Measurements from ENCODE around the gene TRIO.

Gene TRIO

GRCh38 chr5:14107536-14107935 lies 35.6 kb upstream of the TRIO start:
- no peak for ATAC-seq (ENCODE audit: insufficient read depth, low read depth)
- no peak overlapping the region for H3K4me3 ChIP-seq (ENCODE audit: low read depth in 1 of 2, low read length in 2 of 2)
- no peak overlapping the region for H3K4me2 ChIP-seq (ENCODE audit: insufficient read depth, low read length)
- H3K4me1 ChIP-seq (ENCODE audit: insufficient read depth, low read length) = no peaks in the 10 kb centered on the region
- no peak for DNase-seq
- H3K9me3 ChIP-seq (ENCODE audit: insufficient read depth, low read length, severe bottlenecking) = no peaks in the 10 kb centered on the region
- H3K36me3 ChIP-seq (ENCODE audit: insufficient read depth, low read length) = no peaks in the 10 kb centered on the region
- no peaks in the 10 kb centered on the region for H3K79me2 ChIP-seq (ENCODE audit: insufficient read depth, low read length)
- TF ChIP-seq EZH2 (IDR thresholded peaks at IDR 0.05; ENCODE audit: borderline replicate concordance, low read depth, low read length, severe bottlenecking) = no peak
- TF ChIP-seq CTCF (IDR thresholded peaks at IDR 0.05; ENCODE audit: borderline replicate concordance, extremely low read depth, low read length, poor library complexity, severe bottlenecking) = no peak
- H3K9ac ChIP-seq (ENCODE audit: low read depth, low read length) = no peak overlapping the region
- no peaks in the 10 kb centered on the region for H3K27me3 ChIP-seq (ENCODE audit: insufficient read depth, low read length, poor library complexity)
- H2AFZ ChIP-seq (ENCODE audit: low read depth, low read length) = no peak overlapping the region
- H3K27ac ChIP-seq (ENCODE audit: low read length) = no peak overlapping the region
- no peaks in the 10 kb centered on the region for H4K20me1 ChIP-seq (ENCODE audit: insufficient read depth, low read length)

DNA sequence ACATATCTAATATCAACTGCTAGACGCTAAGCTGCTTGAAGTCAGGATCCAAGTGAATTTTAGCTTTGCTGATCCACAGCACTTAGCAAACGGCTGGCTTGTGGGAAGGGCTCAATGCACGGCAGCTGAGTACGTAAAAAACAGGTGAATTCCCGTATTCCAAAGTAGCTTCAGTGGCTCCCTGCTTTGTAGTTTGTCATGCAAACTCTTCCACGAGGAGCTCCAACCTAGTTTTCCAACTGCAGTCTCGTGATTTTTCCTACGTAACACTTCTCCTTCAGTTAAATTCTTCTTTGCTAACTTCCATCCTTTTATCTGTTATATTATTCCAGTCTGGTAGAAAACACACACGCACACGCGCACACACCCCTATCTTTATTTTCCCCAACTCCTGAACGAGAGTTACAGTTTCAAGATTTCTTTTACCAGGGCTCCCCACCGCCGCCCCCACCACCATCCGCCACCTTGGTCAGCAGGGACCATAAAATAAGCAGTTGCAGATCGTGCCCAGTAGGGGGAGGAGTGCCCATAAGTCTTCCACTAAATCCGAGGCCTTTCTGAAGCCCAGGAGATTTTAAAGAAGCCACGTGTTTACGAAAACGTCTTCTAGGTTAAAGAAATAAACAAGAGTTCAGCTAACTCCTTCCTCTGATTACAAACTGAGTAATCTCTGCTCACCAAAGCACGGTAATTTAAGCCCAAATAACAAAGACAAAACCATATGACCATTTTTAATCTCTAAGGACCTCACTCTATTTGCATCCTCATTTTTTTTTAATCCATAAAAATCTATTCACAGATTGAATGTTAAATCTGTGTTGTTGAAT lies 34.8 kb upstream of the TRIO start:
- no peak overlapping the region for H3K9ac ChIP-seq (ENCODE audit: low read depth, low read length)
- no peak overlapping the region for H3K4me3 ChIP-seq (ENCODE audit: low read depth in 1 of 2, low read length in 2 of 2)
- TF ChIP-seq EZH2 (IDR thresholded peaks at IDR 0.05; ENCODE audit: borderline replicate concordance, low read depth, low read length, severe bottlenecking) (no peak), CTCF (IDR thresholded peaks at IDR 0.05; ENCODE audit: borderline replicate concordance, extremely low read depth, low read length, poor library complexity, severe bottlenecking) (peak; percentile 37)
- H3K4me1 ChIP-seq (ENCODE audit: insufficient read depth, low read length) = no peaks in the 10 kb centered on the region
- no peaks in the 10 kb centered on the region for H3K79me2 ChIP-seq (ENCODE audit: insufficient read depth, low read length)
- no peaks in the 10 kb centered on the region for H3K27me3 ChIP-seq (ENCODE audit: insufficient read depth, low read length, poor library complexity)
- H2AFZ ChIP-seq (ENCODE audit: low read depth, low read length) = no peak overlapping the region
- no peaks in the 10 kb centered on the region for H4K20me1 ChIP-seq (ENCODE audit: insufficient read depth, low read length)
- ATAC-seq (ENCODE audit: insufficient read depth, low read depth) (no peak), DNase-seq (no peak)
- no peaks in the 10 kb centered on the region for H3K9me3 ChIP-seq (ENCODE audit: insufficient read depth, low read length, severe bottlenecking)
- no peak overlapping the region for H3K4me2 ChIP-seq (ENCODE audit: insufficient read depth, low read length)
- no peak overlapping the region for H3K27ac ChIP-seq (ENCODE audit: low read length)
- no peaks in the 10 kb centered on the region for H3K36me3 ChIP-seq (ENCODE audit: insufficient read depth, low read length)

DNA sequence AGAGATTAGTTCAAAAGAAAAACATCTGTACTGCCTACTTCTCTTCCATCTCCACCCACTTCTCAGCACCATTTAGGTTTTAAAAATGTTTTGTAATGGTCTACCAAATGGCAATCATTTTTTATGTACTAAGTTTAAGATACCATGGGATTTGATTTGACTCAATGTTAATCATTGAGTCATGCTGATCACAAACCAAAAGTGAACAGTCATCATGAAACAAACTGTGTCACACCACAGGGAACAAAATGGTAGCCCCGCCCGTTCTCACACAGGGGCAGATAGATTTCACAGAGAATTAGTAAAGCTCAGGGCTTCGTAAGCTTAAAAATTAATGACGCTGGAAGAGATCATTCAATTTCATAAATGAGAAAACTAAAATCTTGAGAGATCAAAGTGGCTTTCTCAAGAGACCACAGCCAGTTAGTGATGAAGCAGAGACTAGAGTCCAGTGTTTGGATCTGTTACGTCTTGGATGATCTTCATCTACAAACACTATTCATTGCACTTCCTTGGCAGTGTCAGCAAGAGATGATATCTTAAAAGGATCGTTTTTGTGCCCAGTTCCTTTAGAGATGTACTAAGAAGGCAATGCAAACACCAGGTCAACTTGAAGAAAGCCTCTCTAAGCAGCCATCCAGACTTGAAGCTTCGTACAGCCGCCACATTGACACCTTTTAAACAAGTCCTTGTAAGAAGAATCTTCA lies 33.9 kb upstream of the TRIO start:
- H3K36me3 ChIP-seq (ENCODE audit: insufficient read depth, low read length) = no peaks in the 10 kb centered on the region
- H2AFZ ChIP-seq (ENCODE audit: low read depth, low read length) = no peak overlapping the region
- no peaks in the 10 kb centered on the region for H4K20me1 ChIP-seq (ENCODE audit: insufficient read depth, low read length)
- H3K79me2 ChIP-seq (ENCODE audit: insufficient read depth, low read length) = no peaks in the 10 kb centered on the region
- TF ChIP-seq CTCF (IDR thresholded peaks at IDR 0.05; ENCODE audit: borderline replicate concordance, extremely low read depth, low read length, poor library complexity, severe bottlenecking) (no peak), EZH2 (IDR thresholded peaks at IDR 0.05; ENCODE audit: borderline replicate concordance, low read depth, low read length, severe bottlenecking) (no peak)
- no peak overlapping the region for H3K9ac ChIP-seq (ENCODE audit: low read depth, low read length)
- H3K27ac ChIP-seq (ENCODE audit: low read length) = no peak overlapping the region
- H3K9me3 ChIP-seq (ENCODE audit: insufficient read depth, low read length, severe bottlenecking) = no peaks in the 10 kb centered on the region
- DNase-seq (no peak), ATAC-seq (ENCODE audit: insufficient read depth, low read depth) (no peak)
- H3K4me1 ChIP-seq (ENCODE audit: insufficient read depth, low read length) = no peaks in the 10 kb centered on the region
- H3K27me3 ChIP-seq (ENCODE audit: insufficient read depth, low read length, poor library complexity) = no peaks in the 10 kb centered on the region
- no peak overlapping the region for H3K4me2 ChIP-seq (ENCODE audit: insufficient read depth, low read length)
- H3K4me3 ChIP-seq (ENCODE audit: low read depth in 1 of 2, low read length in 2 of 2) = no peak overlapping the region
